GM19468 (cell line): ENCODE measurements around the gene MAST1.
A peak's percentile ranks its signal among the peaks of the same experiment; 100 is the strongest.

Source experiments
- ATAC-seq: cut with Tn5 transposase; IDR thresholded peaks from one replicate; pipeline ENCODE4 v1.9.1; 2021; ENCODE audit warnings: mild to moderate bottlenecking, moderate library complexity, moderate number of reproducible peaks; ENCODE audit not compliant: unreplicated experiment; ENCODE audit errors: extremely low read depth

The MAST1 gene

GRCh38 chr19:12867120-12868099 is 29.1 kb downstream of the MAST1 start:
- ATAC-seq, result no peak

- no peak for ATAC-seq
Measured at GRCh38 chr19:12868540-12869112, 30.3 kb downstream of the MAST1 start.

- ATAC-seq, result no peak
Measured at GRCh38 chr19:12871681-12872080, 33.4 kb downstream of the MAST1 start.

- ATAC-seq, result no peak
Measured at GRCh38 chr19:12872255-12872654, 33.9 kb downstream of the MAST1 start.

DNA sequence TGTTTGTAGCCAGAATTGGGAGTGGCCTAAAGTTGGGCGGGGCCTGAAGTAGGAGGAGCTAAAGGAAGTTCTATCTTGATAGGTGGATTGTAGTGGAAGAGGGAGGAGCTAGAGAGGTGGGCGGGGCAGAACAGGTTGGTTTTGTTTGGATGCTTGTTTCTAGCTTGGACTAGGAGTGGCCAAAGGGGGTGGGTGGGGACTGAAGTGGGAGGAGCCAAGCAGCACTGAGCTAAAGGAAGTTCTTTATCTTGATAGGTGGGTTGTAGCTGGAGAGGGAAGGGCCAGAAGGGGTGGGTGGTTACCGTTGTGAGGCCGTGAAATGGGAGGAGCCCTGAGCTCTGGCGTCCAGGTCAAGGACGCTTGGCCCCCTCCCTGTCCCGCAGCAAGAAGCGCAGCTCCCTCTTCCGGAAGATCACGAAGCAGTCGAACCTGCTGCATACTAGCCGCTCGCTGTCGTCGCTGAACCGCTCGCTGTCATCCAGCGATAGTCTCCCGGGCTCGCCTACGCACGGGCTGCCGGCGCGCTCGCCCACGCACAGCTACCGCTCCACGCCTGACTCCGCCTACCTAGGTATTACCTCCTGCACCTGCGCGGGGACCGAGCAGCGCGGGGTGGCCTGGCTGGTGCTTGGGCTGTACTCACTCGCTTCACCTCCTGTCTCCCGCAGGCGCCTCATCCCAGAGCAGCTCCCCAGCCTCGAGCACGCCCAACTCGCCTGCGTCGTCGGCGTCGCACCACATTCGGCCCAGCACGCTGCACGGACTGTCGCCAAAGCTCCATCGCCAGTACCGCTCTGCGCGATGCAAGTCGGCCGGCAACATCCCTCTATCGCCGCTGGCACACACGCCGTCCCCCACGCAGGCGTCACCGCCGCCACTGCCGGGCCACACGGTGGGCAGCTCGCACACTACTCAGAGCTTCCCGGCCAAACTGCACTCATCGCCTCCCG is 34.9 kb downstream of the MAST1 start:
- ATAC-seq, result no peak

DNA sequence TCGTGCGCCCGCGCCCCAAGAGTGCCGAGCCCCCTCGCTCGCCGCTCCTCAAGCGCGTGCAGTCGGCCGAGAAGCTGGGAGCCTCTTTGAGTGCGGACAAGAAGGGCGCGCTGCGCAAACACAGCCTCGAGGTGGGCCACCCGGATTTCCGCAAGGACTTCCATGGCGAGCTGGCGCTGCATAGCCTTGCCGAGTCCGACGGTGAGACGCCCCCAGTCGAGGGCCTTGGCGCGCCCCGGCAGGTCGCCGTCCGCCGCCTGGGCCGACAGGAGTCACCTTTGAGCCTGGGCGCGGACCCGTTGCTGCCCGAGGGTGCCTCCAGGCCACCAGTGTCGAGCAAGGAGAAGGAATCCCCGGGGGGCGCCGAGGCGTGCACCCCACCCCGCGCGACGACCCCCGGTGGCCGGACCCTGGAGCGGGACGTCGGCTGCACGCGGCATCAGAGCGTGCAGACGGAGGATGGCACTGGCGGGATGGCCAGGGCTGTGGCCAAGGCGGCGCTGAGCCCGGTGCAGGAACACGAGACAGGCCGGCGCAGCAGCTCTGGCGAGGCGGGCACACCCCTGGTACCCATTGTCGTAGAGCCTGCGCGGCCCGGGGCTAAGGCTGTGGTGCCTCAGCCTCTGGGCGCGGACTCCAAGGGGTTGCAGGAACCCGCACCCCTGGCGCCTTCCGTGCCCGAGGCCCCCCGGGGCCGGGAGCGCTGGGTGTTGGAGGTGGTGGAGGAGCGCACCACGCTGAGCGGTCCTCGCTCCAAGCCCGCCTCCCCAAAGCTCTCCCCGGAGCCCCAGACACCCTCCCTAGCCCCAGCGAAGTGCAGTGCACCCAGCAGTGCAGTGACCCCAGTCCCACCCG is 35.8 kb downstream of the MAST1 start:
- no peak for ATAC-seq

- ATAC-seq, result no peak
Measured at GRCh38 chr19:12875086-12875485, 36.8 kb downstream of the MAST1 start.

DNA sequence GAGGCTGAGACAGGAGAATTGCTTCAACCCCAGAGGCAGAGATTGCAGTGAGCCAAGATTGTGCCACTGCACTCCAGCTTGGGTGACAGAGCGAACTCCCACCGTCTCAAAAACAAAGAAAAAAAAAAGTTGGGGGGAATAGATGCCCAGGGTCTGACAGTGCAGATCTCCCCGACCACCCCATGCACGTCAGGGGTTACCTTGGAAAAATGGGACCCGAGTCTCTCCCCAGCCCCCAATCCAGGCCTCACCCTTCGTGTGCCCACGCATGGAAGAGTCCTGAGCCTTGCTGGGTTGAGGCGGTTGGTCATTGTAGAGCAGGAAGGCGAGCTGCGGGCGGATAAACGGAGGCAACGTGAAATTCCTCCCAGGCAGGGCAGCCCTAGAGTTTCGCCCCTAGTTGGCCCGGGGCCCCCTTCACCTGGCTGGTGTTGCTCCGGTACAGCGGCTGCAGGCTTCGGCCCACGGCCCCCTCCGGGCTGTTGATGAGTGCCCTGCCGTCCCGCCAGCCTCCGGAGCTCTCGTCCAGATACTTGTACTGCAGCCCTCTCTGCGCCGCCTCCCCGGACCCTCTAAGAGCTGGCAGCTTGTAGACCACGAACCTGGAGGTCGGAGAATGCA is 42.3 kb downstream of the MAST1 start:
- no peak for ATAC-seq

GRCh38 chr19:12881172-12881808 is 43.0 kb downstream of the MAST1 start, which contains the start of gene DNASE2:
Gene DNASE2, minus strand, starts transcription at chr19:12881449. Its CDS starts 74 bp downstream, at chr19:12881375.
- peak; percentile 22 for ATAC-seq

GRCh38 chr19:12882589-12882988 is 44.3 kb downstream of the MAST1 start:
- no peak for ATAC-seq

- ATAC-seq, result no peak
Measured at GRCh38 chr19:12884202-12884601, 45.9 kb downstream of the MAST1 start.

DNA sequence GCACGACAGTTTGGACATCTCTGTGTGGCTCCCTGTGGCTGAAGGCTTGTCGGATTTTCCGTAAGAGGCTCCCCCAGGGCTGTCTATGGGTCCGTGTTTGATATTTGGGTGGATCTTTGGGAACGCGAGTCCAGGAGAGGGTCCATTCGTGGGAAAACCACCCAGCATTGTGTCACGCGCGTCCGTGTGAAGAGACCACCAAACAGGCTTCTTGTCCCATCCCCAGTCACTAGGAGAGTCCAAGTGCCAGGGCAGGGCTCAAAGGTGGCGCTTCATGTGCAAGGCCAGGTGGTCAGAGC is 46.3 kb downstream of the MAST1 start:
- ATAC-seq, result no peak

DNA sequence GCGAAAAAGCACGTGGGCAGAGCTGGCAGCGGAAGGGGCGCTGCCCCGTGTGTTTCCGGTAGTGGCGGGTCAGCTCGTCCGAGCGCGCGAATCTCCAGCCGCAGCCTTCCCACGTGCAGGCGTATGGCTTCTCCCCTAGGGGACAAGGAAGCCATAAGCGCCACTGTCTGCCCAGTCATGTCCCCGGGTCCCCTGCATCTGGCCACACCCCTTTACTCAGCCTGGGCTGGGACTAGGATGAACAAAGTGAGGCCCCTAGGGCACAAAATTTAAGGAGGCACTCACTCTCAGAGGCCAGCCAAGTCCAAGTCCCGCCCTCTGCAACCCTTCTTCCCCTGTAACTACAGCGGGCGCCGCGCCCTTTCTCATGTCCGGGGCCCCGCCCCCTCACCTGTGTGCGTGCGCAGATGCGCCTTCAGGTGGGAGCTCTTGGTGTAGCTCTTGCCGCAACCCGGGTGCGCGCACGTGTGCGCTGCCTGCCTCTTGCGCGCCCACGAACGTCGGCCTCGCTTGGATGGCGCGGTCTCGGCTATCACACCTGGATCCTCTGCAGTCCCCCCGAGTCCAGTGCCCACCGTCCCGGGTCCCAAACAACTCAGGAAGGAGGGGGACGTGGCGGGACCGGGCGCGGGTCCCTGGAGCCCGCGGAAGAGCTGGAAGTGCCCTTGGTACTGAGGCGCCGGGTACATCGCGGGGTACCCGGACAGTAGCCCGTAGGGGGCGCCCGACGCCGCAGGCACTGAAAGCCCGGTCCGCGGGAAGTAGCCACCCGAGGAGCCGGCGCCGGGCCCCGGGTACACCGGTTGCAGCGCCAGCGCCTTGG is 46.8 kb downstream of the MAST1 start:
- no peak for ATAC-seq

- no peak for ATAC-seq
Measured at GRCh38 chr19:12885749-12886650, 47.7 kb downstream of the MAST1 start.

DNA sequence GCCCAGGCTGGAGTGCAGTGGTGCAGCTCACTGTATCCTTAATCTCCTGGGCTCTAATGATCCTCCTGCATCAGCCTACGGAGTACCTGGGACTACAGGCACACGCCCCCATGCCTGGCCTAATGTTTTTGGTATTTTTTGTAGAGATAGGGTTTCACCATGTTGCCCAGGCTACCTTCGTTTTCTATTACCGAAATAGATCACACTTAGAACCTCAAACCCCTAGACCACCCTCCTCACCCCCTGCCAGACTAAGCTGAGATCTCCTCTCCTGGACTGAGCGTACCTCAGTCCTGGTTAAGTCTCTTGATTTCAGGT is 48.3 kb downstream of the MAST1 start:
- no peak for ATAC-seq

DNA sequence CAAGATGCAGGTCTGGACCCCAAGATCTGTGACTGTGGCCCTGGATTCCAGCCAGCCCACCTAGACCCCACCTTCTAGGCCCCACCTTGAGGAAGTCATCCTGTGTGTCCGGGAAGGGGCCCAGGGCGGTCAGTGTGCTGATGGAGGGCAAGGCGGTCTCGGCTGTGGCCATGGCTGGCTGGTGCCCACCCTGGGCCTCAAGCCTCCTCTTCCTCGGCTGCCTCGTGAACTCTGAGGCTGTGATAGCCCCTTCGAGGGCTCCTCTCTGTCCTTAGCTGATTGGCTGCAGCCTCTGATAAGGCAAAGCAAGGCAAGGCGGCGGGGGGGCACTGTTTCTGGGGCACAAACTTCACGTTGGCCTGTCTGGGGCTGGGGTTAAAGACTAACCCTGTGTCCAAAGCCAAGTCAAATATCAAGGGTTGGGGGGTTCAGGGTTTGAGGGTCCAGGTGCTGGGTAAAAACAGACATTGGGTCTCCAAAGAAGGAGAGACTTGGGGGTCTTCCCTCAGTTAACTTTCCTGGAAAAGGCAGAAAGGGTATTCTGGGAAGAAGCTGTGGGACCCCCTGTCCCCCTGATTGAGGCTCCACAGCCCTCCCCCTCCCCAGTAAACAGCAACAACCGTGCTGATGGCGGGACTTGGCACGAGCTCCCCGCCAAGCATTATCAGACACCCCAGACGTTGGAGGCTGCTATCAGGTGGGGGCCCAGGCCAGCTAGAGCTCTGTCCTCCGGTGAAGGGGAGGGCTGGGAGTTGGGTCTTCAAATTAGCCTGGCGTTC is 48.8 kb downstream of the MAST1 start, which contains the start of gene KLF1:
Gene KLF1 (minus strand): TSS at position 233 of the 779 bp plus-strand sequence. CDS start 61 bp downstream, at position 172.
- ATAC-seq, result no peak
